ENCODE data around the gene ZNF329.
A peak's percentile ranks its signal among the peaks of the same experiment; 100 is the strongest.

The ZNF329 gene

GRCh38 chr19:58118979-58119733 is 31.4 kb downstream of the ZNF329 start:
- DNase-seq (ENCODE audit: low read depth), result no peak

- no peak for DNase-seq (ENCODE audit: low read depth)
Observed at GRCh38 chr19:58117841-58118575, 32.6 kb downstream of the ZNF329 start.

- no peak for DNase-seq (ENCODE audit: low read depth)
Observed at GRCh38 chr19:58108546-58108817, 42.1 kb downstream of the ZNF329 start.

GRCh38 chr19:58107778-58108545 is 42.6 kb downstream of the ZNF329 start:
- DNase-seq (ENCODE audit: low read depth), result no peak

- no peak for DNase-seq (ENCODE audit: low read depth)
Observed at GRCh38 chr19:58098682-58098998, 51.9 kb downstream of the ZNF329 start.

- DNase-seq (ENCODE audit: low read depth), result peak; percentile 91
Observed at GRCh38 chr19:58097781-58098681, 52.6 kb downstream of the ZNF329 start, which contains the start of gene ZSCAN18. TSS of gene ZSCAN18 (minus strand) at chr19:58098231. CDS start at chr19:58090267, 7,964 bp downstream.

- DNase-seq (ENCODE audit: low read depth), result no peak
Observed at GRCh38 chr19:58097349-58097748, 53.2 kb downstream of the ZNF329 start.

GRCh38 chr19:58096884-58097283 is 53.7 kb downstream of the ZNF329 start:
- no peak for DNase-seq (ENCODE audit: low read depth)

GRCh38 chr19:58095328-58095727 is 55.3 kb downstream of the ZNF329 start:
- no peak for DNase-seq (ENCODE audit: low read depth)

GRCh38 chr19:58093071-58093470 is 57.5 kb downstream of the ZNF329 start:
- no peak for DNase-seq (ENCODE audit: low read depth)

- no peak for DNase-seq (ENCODE audit: low read depth)
Observed at GRCh38 chr19:58091251-58091995, 59.2 kb downstream of the ZNF329 start.

GRCh38 chr19:58089846-58090245 is 60.7 kb downstream of the ZNF329 start:
- no peak for DNase-seq (ENCODE audit: low read depth)

- no peak for DNase-seq (ENCODE audit: low read depth)
Observed at GRCh38 chr19:58088521-58089052, 62.0 kb downstream of the ZNF329 start.

- DNase-seq (ENCODE audit: low read depth), result no peak
Observed at GRCh38 chr19:58086825-58087710, 63.5 kb downstream of the ZNF329 start.

GRCh38 chr19:58085348-58085875 is 65.2 kb downstream of the ZNF329 start:
- DNase-seq (ENCODE audit: low read depth), result no peak

- DNase-seq (ENCODE audit: low read depth), result no peak
Observed at GRCh38 chr19:58084596-58085347, 65.8 kb downstream of the ZNF329 start.

- no peak for DNase-seq (ENCODE audit: low read depth)
Observed at GRCh38 chr19:58083021-58083420, 67.6 kb downstream of the ZNF329 start.

GRCh38 chr19:58079792-58080191 is 70.8 kb downstream of the ZNF329 start:
- no peak for DNase-seq (ENCODE audit: low read depth)
